ENCODE measurements around the gene TP53RK.

The TP53RK gene

GRCh38 chr20:46706242-46706641 is 17.0 kb upstream of the TP53RK start:
- DNase-seq (ENCODE audit: low read depth in 2 of 2): no peak

GRCh38 chr20:46705378-46705729 is 16.1 kb upstream of the TP53RK start:
- no peak for DNase-seq (ENCODE audit: low read depth in 2 of 2)

GRCh38 chr20:46704714-46705377 is 15.6 kb upstream of the TP53RK start:
- no peak for DNase-seq (ENCODE audit: low read depth in 2 of 2)

- DNase-seq (ENCODE audit: low read depth in 2 of 2): no peak
Observed at GRCh38 chr20:46703435-46703834, 14.2 kb upstream of the TP53RK start.

DNA sequence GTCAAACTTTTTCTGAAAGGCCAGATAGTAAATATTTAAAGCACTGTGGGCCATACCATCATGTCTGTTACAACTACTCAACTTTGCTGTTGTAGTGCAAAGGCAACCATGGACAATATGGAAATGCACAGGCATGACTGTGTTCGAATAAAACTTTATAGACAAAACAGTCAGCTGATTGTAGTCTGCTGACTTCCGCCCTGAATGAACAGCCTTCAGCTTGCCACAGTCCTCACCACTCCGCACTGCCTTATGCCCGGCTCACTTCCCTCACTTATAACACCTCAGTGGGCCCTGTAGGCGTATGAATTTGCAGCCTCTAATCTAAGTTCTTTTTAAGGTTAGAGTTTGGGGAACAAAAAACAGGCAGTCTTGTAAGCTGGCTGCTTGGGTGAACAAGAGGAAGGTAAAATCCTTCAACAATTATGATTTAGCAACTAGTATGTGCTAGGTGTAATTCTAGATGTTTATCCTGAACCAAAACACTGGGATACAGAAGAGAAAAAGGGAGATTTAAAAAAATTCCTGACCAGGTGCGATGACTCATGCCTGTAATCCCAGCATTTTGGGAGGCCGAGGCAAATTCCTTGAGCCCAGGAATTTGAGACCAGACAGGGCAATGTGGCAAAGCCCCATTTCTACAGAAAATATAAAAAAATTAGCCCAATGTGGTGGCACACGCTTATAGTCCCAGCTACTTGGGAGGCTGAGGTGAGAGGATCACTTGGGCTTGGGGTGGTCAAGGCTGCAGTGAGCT is 13.4 kb upstream of the TP53RK start:
- no peak for DNase-seq (ENCODE audit: low read depth in 2 of 2)

DNA sequence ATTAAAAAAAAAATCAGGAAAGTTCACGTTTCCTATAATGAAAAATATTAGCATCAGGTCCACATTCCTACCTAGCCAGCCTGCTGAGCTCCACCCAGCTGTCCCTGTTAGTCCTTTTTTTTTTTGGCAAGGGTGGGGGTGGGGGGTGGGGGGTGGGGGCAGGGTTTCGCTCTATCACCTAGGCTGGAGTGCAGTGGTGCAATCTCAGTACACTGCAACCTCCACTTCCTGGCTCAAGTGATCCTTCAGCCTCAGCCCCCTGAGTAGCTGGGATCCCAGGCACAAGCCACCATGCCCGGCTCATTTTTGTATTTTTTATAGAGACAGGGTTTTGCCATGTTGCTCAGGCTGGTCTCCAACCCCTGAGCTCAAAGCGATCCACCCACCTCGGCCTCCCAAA is 12.7 kb upstream of the TP53RK start:
- no peak for DNase-seq (ENCODE audit: low read depth in 2 of 2)

DNA sequence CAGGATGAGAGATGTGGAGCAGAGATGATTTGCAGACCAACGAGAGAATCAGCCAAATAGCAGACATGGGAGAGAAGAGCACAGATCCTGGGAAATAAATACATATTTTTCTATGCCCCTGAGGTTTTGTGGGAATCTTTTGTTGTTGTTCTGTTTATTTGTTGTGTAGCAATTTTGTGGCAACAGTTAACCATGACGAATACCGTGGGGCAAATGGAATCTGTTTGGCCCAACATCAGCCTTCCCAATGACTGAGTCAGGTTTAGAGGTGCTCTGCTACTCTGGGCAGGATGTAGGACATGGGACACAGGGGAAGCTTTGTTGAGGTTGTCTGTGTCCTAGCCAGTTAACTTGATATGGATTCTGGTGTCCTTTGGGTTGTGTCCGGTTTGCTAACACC is 12.3 kb upstream of the TP53RK start:
- no peak for DNase-seq (ENCODE audit: low read depth in 2 of 2)

DNA sequence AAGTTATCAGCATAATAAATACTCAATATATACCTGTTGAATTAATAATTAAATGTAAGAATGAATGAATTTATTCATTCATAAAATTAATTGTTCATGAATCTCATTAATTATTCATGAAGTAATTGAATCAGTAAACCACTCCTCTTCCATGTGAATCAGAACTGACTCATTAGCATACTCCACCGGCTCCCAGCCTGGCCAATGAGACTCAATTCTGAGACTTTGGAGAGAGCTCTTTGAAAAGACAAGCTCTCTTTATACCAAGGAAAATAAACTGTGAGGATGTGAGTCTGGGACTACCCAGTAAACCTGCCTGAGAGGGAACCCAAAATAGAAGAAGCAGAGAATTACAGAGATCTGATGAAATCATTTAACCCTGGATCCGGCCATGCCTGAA is 11.8 kb upstream of the TP53RK start:
- no peak for DNase-seq (ENCODE audit: low read depth in 2 of 2)

- no peak for DNase-seq (ENCODE audit: low read depth in 2 of 2)
Observed at GRCh38 chr20:46700481-46700880, 11.2 kb upstream of the TP53RK start.

DNA sequence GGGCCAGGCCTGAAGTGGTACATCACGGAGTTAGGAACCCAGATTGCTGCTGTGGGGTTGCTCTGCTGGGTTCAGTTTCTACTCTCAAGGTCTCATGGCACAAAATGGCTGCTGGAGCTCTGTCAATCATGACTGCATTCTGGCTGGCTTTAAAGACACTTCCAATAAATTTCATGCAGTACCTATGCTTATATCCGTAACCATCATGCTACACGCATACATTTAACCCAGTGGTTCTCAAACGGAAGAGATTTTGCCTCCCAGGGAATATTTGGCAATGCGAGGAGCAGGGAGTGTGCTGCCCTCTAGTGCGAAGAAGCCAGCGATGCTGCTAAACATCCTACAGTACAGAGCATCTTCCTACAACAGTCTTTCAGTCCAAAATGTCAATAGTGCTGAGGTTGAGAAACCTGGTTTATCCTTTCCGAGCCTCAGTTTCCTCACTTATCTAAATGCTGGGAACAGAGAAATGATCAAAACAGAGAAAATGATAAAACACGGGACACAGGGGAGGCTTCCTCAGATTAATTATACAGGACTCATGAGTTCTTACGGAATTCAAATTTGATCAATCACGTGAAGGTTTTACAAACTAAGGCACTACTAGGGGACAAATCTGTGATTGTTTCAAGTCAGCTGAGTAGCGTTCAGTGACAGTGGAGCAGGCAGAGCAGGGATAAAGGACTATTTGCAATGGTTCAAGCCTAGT is 10.6 kb upstream of the TP53RK start:
- no peak for DNase-seq (ENCODE audit: low read depth in 2 of 2)

- no peak for DNase-seq (ENCODE audit: low read depth in 2 of 2)
Observed at GRCh38 chr20:46698788-46699187, 9.5 kb upstream of the TP53RK start.

GRCh38 chr20:46696791-46697279 is 7.6 kb upstream of the TP53RK start:
- DNase-seq (ENCODE audit: low read depth in 2 of 2): no peak

GRCh38 chr20:46695892-46696291 is 6.6 kb upstream of the TP53RK start:
- DNase-seq (ENCODE audit: low read depth in 2 of 2): no peak

DNA sequence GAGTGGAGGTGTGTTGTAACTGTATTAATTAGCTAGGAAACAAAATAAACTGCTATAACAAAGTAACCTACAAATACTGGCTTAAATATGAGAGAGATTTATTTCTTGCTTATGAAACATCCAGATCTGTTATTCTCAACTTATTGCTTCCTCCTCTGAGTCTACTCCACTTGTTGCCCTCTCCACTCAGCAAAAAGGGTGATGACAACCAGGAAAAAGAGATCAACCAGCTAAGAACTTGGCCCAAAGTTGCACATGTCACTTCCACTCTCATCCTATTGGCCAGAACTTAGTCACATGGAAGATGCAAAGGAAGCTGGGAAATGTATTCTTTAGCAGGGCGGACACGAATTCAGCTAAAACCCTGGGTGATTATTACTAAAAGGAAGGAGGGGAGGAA is 5.2 kb upstream of the TP53RK start:
- no peak for DNase-seq (ENCODE audit: low read depth in 2 of 2)

DNA sequence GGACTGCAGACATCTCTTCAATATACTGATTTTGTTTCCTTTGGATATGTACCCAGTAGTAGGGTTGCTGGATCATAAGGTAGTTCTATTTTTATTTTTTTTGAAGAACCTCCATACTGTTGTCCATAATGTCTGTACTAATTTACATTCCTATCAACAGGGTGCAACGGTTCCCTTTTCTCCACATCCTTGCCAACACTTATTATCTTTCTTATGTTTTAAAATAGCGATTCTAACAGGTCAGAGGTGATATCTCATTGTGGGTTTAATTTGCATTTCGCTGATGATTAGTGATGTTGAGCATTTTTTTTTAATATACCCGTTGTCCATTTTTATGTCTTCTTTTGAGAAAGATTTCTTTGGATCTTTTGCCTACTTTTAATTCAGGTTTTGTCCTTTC is 2.0 kb upstream of the TP53RK start:
- no peak for DNase-seq (ENCODE audit: low read depth in 2 of 2)

DNA sequence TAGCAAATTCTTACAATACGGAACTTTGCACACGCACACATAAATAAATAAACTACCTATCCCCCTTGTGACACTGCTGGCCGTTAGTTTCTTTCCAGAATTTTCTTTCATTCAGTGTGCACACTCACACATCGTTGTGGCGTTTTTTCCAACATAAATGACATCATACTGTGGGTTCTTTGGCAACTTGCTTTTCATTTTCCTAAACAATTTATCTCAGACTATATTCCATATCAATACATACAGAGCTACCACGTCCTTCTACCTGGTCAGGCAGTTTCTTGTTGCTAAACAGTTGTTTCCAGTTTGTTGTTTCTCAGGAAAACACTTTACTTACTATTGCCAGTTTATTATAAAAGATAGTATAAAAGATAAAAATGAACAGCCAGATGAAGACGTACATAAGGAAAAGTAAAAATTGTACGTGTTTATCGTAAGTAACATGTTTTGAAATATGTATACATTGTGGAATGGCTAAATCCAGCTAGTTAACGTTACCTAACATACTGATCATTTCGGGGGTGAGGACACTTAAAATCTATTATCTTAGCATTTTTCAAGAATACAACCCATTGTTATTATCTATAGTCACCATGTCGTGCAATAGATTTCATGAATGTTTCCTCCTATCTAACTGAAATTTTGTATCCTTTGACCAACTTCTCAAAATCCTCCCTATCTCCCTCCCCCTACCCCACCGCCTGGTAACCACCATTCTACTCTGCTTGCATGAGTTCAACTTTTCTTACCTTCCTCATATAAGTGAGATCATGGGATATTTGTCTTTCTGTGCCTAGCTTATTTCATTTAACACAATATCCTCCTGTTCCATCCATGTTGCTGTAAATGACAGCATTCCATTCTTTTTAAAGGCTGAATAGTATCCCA is 1.2 kb upstream of the TP53RK start:
- no peak for DNase-seq (ENCODE audit: low read depth in 2 of 2)

GRCh38 chr20:46689754-46690085 is 476 bp upstream of the TP53RK start:
- DNase-seq (ENCODE audit: low read depth in 2 of 2): no peak

DNA sequence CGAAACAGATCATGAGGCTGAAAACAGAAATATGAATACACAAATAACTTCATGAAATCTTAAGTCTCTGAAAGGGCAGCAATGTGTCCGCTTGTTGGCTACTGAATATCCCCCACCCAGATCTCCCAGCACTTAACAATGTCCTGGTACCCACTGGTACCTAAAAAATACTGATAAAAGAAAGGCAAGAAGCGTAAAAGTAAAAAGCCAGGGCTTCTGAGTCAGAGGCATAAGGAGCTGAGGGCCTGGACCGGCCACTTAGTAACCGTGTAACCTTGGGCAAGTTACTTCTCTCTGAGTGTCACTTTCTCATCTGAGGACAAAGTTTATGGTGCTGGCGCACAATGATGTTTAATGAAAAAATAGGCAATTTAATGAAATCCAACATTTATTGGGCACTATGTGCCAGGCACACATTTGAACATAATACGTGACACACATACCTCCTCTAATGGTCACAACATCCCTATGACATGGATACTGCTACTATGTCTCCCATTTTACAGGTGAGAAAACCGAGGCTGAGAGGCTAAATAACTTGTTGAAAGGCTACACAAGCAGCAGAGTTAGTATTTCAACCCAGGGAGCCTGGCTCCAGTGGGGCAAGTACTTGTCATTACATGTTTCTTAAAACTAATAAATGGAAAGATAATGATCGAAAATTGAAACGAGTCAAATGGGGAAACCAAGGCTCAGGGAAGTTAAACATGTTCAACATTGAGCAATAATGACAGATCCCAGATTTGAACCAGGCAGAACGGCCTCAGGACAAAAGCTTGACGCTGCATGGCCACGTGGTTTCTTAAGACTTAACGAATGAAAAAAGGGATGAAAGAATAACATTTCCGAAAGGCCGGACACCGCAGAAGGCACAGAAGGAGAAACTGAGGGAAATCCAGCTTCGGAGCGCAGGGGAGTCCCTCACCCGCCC is 828 bp downstream of the TP53RK start:
- DNase-seq (ENCODE audit: low read depth in 2 of 2): no peak

- DNase-seq (ENCODE audit: low read depth in 2 of 2): no peak
Observed at GRCh38 chr20:46683939-46684750, 5.1 kb downstream of the TP53RK start.

GRCh38 chr20:46683668-46683938 is 5.6 kb downstream of the TP53RK start:
- no peak for DNase-seq (ENCODE audit: low read depth in 2 of 2)
